Endothelial cell of umbilical vein (primary cell): ENCODE data around the gene FAM193A. TPM values are rescaled to one million over a fixed set of nuclear protein-coding genes. Genes with fewer than 3 reads are reported as not detected.

Experiments used
- BruUV-seq: library from RNA; stranded (reverse); fragments of 400-500 nt; replicated peaks from 2 replicates; lab custom pipeline; 2021; lab: Mats Ljungman, UMichigan
- CTCF ChIA-PET: fragments of 300-600, 350-600 bp; sonication (Branson Sonifier 250); formaldehyde crosslinking; loops from one replicate; lab custom pipeline; 2021; ENCODE audit warnings: antibody characterized with exemption, inconsistent platforms; lab: Charles Lee
- POLR2A ChIA-PET: fragments of 300-600, 350-600 bp; sonication (Branson Sonifier 250); formaldehyde crosslinking; loops from one replicate; lab custom pipeline; 2021; ENCODE audit warnings: antibody characterized with exemption, inconsistent platforms; lab: Charles Lee
- DNase-seq: peaks from one replicate; pipeline ENCODE4 v3.0.0-alpha.2; 2011; ENCODE audit warnings: low read depth, low spot score
- FAIRE-seq: peaks from 2 replicates; lab custom pipeline; 2011; peaks lifted over from hg19 to GRCh38; lab: Jason Lieb, UNC
- H2AFZ ChIP-seq: 2 replicates; pipeline ENCODE4 v1.6.0; 2012; ENCODE audit warnings: low read depth, low read length, control low read depth, inconsistent platforms
- H3K27ac ChIP-seq: 2 replicates; pipeline ENCODE4 v1.5.1; 2011; ENCODE audit warnings: low read depth, mild to moderate bottlenecking, control low read depth, low read length, moderate library complexity; ENCODE audit not compliant: insufficient read depth
- H3K27me3 ChIP-seq, 2 experiments: 2 replicates each; pipeline versions ENCODE4 v1.6.0 to v1.6.1; 2011; ENCODE audit warnings: low read length in 2 of 2, mixed read lengths in 1 of 2; ENCODE audit not compliant: control insufficient read depth in 2 of 2, insufficient read depth in 2 of 2
- H3K36me3 ChIP-seq, 2 experiments: 2 replicates in 1 of 2; 3 replicates in 1 of 2; pipeline ENCODE4 v1.5.1; 2011; ENCODE audit warnings: low read length in 2 of 2, mild to moderate bottlenecking in 1 of 2, moderate library complexity in 1 of 2; ENCODE audit not compliant: control insufficient read depth in 2 of 2, insufficient read depth in 2 of 2; ENCODE audit errors: extremely low read depth in 1 of 2
- H3K4me1 ChIP-seq: 3 replicates; pipeline ENCODE4 v1.5.1; 2011; ENCODE audit warnings: mild to moderate bottlenecking, low read length; ENCODE audit not compliant: control insufficient read depth, insufficient read depth; ENCODE audit errors: extremely low read depth
- H3K4me2 ChIP-seq: 2 replicates; pipeline ENCODE4 v1.6.1; 2011; ENCODE audit warnings: low read length, control low read depth, mixed read lengths; ENCODE audit not compliant: insufficient read depth
- H3K4me3 ChIP-seq, 3 experiments: fragments of 200-600 bp in 1 of 3; sonication (generic), shearing (Covaris generic) in 1 of 3; replicated peaks in 1 of 3; 2 replicates each; pipeline ENCODE4 v1.5.1; 2011 to 2016; ENCODE audit warnings: control low read depth in 3 of 3, low read length in 3 of 3, mild to moderate bottlenecking in 2 of 3, inconsistent platforms in 1 of 3, low read depth in 1 of 3, moderate library complexity in 1 of 3; ENCODE audit not compliant: insufficient read depth in 1 of 3
- H3K79me2 ChIP-seq: 2 replicates; pipeline ENCODE4 v1.6.0; 2012; ENCODE audit warnings: low read length, inconsistent platforms; ENCODE audit not compliant: control insufficient read depth, insufficient read depth
- H3K9ac ChIP-seq: replicated peaks from 2 replicates; pipeline ENCODE3; 2011; ENCODE audit warnings: low read length, control low read depth; ENCODE audit not compliant: insufficient read depth; ENCODE audit errors: extremely low read depth
- H3K9me1 ChIP-seq: replicated peaks from 3 replicates; pipeline ENCODE4 v1.6.0; 2011; ENCODE audit warnings: mild to moderate bottlenecking, low read length; ENCODE audit not compliant: control insufficient read depth, insufficient read depth; ENCODE audit errors: extremely low read depth
- H3K9me3 ChIP-seq: replicated peaks from 2 replicates; pipeline ENCODE4 v1.5.1; 2012; ENCODE audit warnings: low read length, inconsistent platforms; ENCODE audit not compliant: control insufficient read depth, insufficient read depth
- H4K20me1 ChIP-seq: replicated peaks from 2 replicates; pipeline ENCODE3; 2011; ENCODE audit warnings: mild to moderate bottlenecking, low read length; ENCODE audit not compliant: control insufficient read depth, insufficient read depth; ENCODE audit errors: extremely low read depth
- CTCF ChIP-seq, 2 donors: IDR thresholded peaks; 1 replicate in 1 of 2; 2 replicates in 1 of 2; pipeline ENCODE4 v1.5.1; 2011; ENCODE audit warnings: low read length in 2 of 2, mild to moderate bottlenecking in 2 of 2, moderate library complexity in 2 of 2, control low read depth in 1 of 2, inconsistent platforms in 1 of 2, low read depth in 1 of 2; ENCODE audit not compliant: insufficient read depth in 1 of 2; ENCODE audit errors: extremely low read depth in 1 of 2
- EZH2 ChIP-seq: IDR thresholded peaks from 2 replicates; pipeline ENCODE4 v1.6.1; 2012; ENCODE audit warnings: borderline replicate concordance, low read depth, mild to moderate bottlenecking, moderate library complexity, low read length, inconsistent platforms; ENCODE audit not compliant: severe bottlenecking
- FOS ChIP-seq: IDR thresholded peaks from 2 replicates; pipeline ENCODE4 v1.6.1; 2011; ENCODE audit warnings: mild to moderate bottlenecking, low read length, moderate library complexity, borderline replicate concordance; ENCODE audit not compliant: insufficient read depth
- GATA2 ChIP-seq: IDR thresholded peaks from 2 replicates; pipeline ENCODE4 v1.7.0; 2011; ENCODE audit warnings: low read depth, mild to moderate bottlenecking, moderate library complexity, mixed read lengths, low read length; ENCODE audit not compliant: insufficient read length, insufficient read depth
- JUN ChIP-seq: IDR thresholded peaks from 2 replicates; pipeline ENCODE4 v1.6.1; 2011; ENCODE audit warnings: borderline replicate concordance, low read depth; ENCODE audit not compliant: insufficient read length, insufficient read depth
- MAX ChIP-seq: IDR thresholded peaks from 2 replicates; pipeline ENCODE4 v1.6.1; 2011; ENCODE audit not compliant: insufficient read depth, insufficient read length
- MYC ChIP-seq: IDR thresholded peaks from one replicate; pipeline ENCODE4 v1.6.1; 2011; ENCODE audit warnings: mild to moderate bottlenecking, low read depth, low read length
- POLR2A ChIP-seq: IDR thresholded peaks from 2 replicates; pipeline ENCODE4 v1.6.1; 2012; ENCODE audit warnings: low read depth, mild to moderate bottlenecking, control low read depth, low read length
- POLR2AphosphoS5 ChIP-seq: IDR thresholded peaks from 2 replicates; pipeline ENCODE4 v1.6.1; 2012; ENCODE audit warnings: low read depth, mild to moderate bottlenecking, control low read depth, low read length, moderate library complexity; ENCODE audit not compliant: insufficient read depth
- dilution Hi-C: fragments of 300-500 bp; cut with MboI; formaldehyde crosslinking; loops from one replicate; pipeline ENCODE4 v1.15.0; 2019; ENCODE audit warnings: low sequenced_read_pairs; ENCODE audit not compliant: extremely low pct_ligation_motif_present
- intact Hi-C: fragments of 100-400 bp; cut with micrococcal nuclease; formaldehyde crosslinking; loops from one replicate; pipeline ENCODE4 v1.10.0; 2022
- polyA plus RNA-seq, 4 experiments: library from polyadenylated mRNA; depleted of rRNA in 3 of 4; stranded (reverse) in 3 of 4; unstranded in 1 of 4; fragments of >200 nt; gene quantifications; 2 replicates each; pipeline versions ENCODE4 v1.2.1 to v1.2.3, GENCODE V29; 2011 to 2012; ENCODE audit warnings: missing spikeins in 1 of 4
- total RNA-seq: library from RNA; stranded (reverse); gene quantifications from 2 replicates; pipeline ENCODE4 v1.2.3, GENCODE V29; 2021

The FAM193A gene
- total and polyA plus RNA-seq, 2 donors (not counting 3 experiments of a cell fraction or from before 2014, with no cell fraction given), result 12.3 to 32.1 TPM

DNA sequence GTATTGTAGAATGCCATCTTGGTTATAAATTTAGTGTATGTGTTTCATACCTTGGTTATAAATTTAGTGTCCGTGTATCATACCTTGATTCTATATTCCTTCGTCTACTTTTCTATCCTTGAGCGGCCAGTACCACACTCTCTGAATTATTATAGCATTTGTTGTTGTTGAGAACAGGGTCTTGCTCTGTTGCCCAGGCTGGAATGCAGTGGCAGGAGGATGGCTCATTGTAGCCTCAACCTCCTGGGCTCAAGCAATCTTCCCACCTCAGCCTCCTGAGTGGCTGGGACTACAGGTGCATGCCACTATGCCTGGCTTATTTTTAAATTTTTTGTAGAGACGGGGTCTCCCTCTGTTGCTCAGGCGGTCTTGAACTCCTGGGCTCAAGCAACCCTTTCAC is 50.1 kb downstream of the FAM193A start:
- H2AFZ ChIP-seq, result no peak overlapping the region
- no peak overlapping the region for H3K4me2 ChIP-seq
- no peaks in the 10 kb centered on the region for H3K9me1 ChIP-seq
- no peaks in the 10 kb centered on the region for H3K36me3 ChIP-seq
- BruUV-seq, result no TSS peak
- DNase-seq (no peak), FAIRE-seq (no peak)
- peaks cover 94% of the 10 kb centered on the region for H3K79me2 ChIP-seq
- POLR2A ChIA-PET, result no interaction called here
- no peak overlapping the region for H3K9ac ChIP-seq
- TF ChIP-seq FOS, result no peak
- no peak for TF ChIP-seq MAX
- TF ChIP-seq JUN, result no peak
- no peak for TF ChIP-seq GATA2
- no peak for TF ChIP-seq POLR2AphosphoS5
- intact Hi-C loops, result no loop called here
- dilution Hi-C loops, result no loop called here
- no peak overlapping the region for H3K27ac ChIP-seq
- no peak overlapping the region for H3K4me3 ChIP-seq
- no peaks in the 10 kb centered on the region for H3K9me3 ChIP-seq
- H4K20me1 ChIP-seq, result peaks cover 5% of the 10 kb centered on the region
- CTCF ChIA-PET, result interaction anchor here (1.5 kb wide), 1 partner anchor 9 kb away, joined by 7 read pairs; no protein-coding TSS in a partner anchor
- H3K27me3 ChIP-seq, result no peaks in the 10 kb centered on the region
- H3K4me1 ChIP-seq, result no peaks in the 10 kb centered on the region

DNA sequence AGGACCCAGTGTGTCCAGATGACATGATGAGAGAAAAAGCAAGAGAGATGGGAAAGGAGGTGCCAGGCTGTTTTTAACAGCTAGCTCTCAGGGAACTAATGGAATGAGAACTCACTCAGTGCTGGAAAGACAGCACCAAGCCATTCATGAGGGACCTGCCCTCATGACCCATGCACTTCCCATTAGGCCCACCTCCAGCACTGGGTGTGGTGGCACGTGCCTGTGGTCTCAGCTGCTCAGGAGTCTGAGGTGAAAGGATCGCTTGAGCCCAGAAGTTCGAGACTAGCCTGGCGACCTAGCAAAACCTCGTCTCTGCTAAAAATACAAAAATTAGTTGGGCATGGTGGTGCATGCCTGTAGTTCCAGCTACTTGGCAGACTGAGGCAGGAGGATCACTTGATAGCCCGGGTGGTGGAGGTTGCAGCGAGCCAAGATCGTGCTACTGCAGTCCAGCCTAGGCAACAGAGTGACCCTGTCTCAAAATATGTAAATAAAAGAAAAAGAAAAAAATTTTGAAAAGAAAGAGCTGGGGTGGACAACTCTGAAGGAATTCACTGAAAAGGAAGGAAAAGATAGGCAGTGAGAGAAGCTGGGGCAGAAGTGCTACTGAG is 50.9 kb downstream of the FAM193A start:
- TF ChIP-seq POLR2A, result no peak
- no peak for TF ChIP-seq CTCF (IDR thresholded peaks at IDR 0.05; ENCODE audit: extremely low read depth in 1 of 2, insufficient read depth in 1 of 2, low read depth in 1 of 2, low read length in 2 of 2)
- no peak for TF ChIP-seq FOS
- TF ChIP-seq MAX, result no peak
- no peak for TF ChIP-seq POLR2AphosphoS5
- no peak for TF ChIP-seq GATA2
- TF ChIP-seq MYC, result no peak
- no peak for TF ChIP-seq EZH2
- no peak for TF ChIP-seq JUN
- H3K9ac ChIP-seq, result no peak overlapping the region
- DNase-seq (no peak), FAIRE-seq (no peak)
- POLR2A ChIA-PET, result no interaction called here
- no peaks in the 10 kb centered on the region for H3K4me1 ChIP-seq
- no peak overlapping the region for H3K4me2 ChIP-seq
- CTCF ChIA-PET, result interaction anchor here (0.9 to 1.5 kb wide), 3 partner anchors 10 to 367 kb away, joined by 3 to 7 read pairs (median 4); no protein-coding TSS in a partner anchor
- intact Hi-C loops, result no loop called here
- no peaks in the 10 kb centered on the region for H3K9me1 ChIP-seq
- H3K4me3 ChIP-seq, result no peak overlapping the region
- peaks cover 5% of the 10 kb centered on the region for H4K20me1 ChIP-seq
- peaks cover 94% of the 10 kb centered on the region for H3K79me2 ChIP-seq
- no peak overlapping the region for H2AFZ ChIP-seq
- BruUV-seq, result no TSS peak
- no peaks in the 10 kb centered on the region for H3K36me3 ChIP-seq
- H3K27ac ChIP-seq, result no peak overlapping the region
- H3K27me3 ChIP-seq, result no peaks in the 10 kb centered on the region
- no peaks in the 10 kb centered on the region for H3K9me3 ChIP-seq
- dilution Hi-C loops, result no loop called here
